Adrenal gland (tissue), 12 donors: ENCODE measurements around the gene KRT8. TPM values are rescaled to one million over a fixed set of nuclear protein-coding genes. Genes with fewer than 3 reads are reported as not detected.

Experiments used
- DNase-seq, 7 donors: peaks; one replicate each; pipeline ENCODE4 v3.0.0-alpha.2; 2019 to 2020
- H3K27ac ChIP-seq, 5 donors: fragments of 200-600 bp; sonication (generic) in 4 of 5; 1 replicate in 3 of 5; 2 replicates in 2 of 5; pipeline versions ENCODE4 v1.5.1 to v1.8.0; 2016 to 2020; ENCODE audit warnings: mild to moderate bottlenecking in 1 of 5
- H3K27me3 ChIP-seq: fragments of 200-600 bp; 2 replicates; pipeline ENCODE4 v1.8.0; 2021
- H3K36me3 ChIP-seq, 2 donors: fragments of 200-600 bp; replicated peaks in 1 of 2; 1 replicate in 1 of 2; 2 replicates in 1 of 2; pipeline versions ENCODE4 v1.5.1 to v1.8.0; 2018 to 2022
- H3K4me1 ChIP-seq, 2 donors: fragments of 200-600 bp; replicated peaks in 1 of 2; 1 replicate in 1 of 2; 2 replicates in 1 of 2; pipeline versions ENCODE4 v1.5.1 to v1.8.0; 2018 to 2021
- H3K4me3 ChIP-seq, 4 donors: fragments of 200-600 bp; sonication (generic) in 3 of 4; one replicate each; pipeline ENCODE4 v1.5.1; 2016 to 2018
- H3K9me3 ChIP-seq, 3 donors: fragments of 200-600 bp; sonication (generic) in 1 of 3; replicated peaks in 1 of 3; 1 replicate in 2 of 3; 2 replicates in 1 of 3; pipeline versions ENCODE4 v1.5.1 to v1.8.0; 2016 to 2021
- POLR2A ChIP-seq, 2 donors: fragments of 450-650 bp; IDR thresholded peaks; one replicate each; pipeline ENCODE4 v1.6.1; 2017; ENCODE audit warnings: antibody characterized with exemption in 2 of 2, mild to moderate bottlenecking in 2 of 2, moderate library complexity in 1 of 2
- WGBS, 4 donors: extraction: QIAGEN DNeasy Blood & Tissue Kit in 2 of 4; methylation state at CpG; one replicate each; pipeline versions ENCODE4 v1.1.5 to v1.1.7; 2013 to 2017; 5-methylcytosine and 5-hydroxymethylcytosine counted together
- intact Hi-C, 2 donors: fragments of 100-400 bp; cut with DNase I; formaldehyde crosslinking; loops; one replicate each; pipeline versions ENCODE4 v1.14.1 to v1.15.0; 2022 to 2023
- polyA plus RNA-seq, 3 donors: library from polyadenylated mRNA; stranded (reverse); fragments of 200-250 nt in 2 of 3; fragments of 350-450 nt in 1 of 3; fragmentation: Illumina TruSeq in 1 of 3; extraction: RNeasy Lipid Tissue Mini Kit (QIAGEN cat#74804) in 1 of 3; gene quantifications; one replicate each; pipeline ENCODE4 v1.2.3, GENCODE V29; 2013 to 2014
- total RNA-seq, 9 donors: library from RNA; depleted of rRNA in 4 of 9; stranded (reverse); fragments of >200 nt in 4 of 9; fragments of 120-200 nt in 1 of 9; fragmentation: NEBNext Ultra II Directional in 1 of 9; extraction: Animal tissue kit (Norgen Biotek cat#: 25700) in 1 of 9; gene quantifications; one replicate each; pipeline versions ENCODE4 v1.1.0 to v1.2.4, GENCODE V29; 2013 to 2023
- TF ChIP-seq, protein P1 (sequence below), 6 experiments: fragments of 450-650 bp in 4 of 6; fragments of 200-600 bp in 2 of 6; sonication (generic) in 1 of 6; IDR thresholded peaks; 1 replicate in 5 of 6; 2 replicates in 1 of 6; pipeline versions ENCODE4 v1.5.1 to v1.8.0; 2016 to 2021; ENCODE audit warnings: antibody characterized with exemption in 6 of 6, mild to moderate bottlenecking in 2 of 6, moderate library complexity in 1 of 6
- donor health status: healthy with polysubstance abuse.
- donor health status: Bipolar disorder and iron deficiency.
- donor health status: DM: yes; HTN: yes; CAD: no.
- donor health status: DM: no; HTN: no; CAD: no.
- donor health status: DM: no; HTN: no; CAD: no.
- donor health status: DM: yes; HTN: yes; CAD: no.

Gene KRT8
- total and polyA plus RNA-seq, 12 donors = 13.3 to 198 (median 71.0) TPM

DNA sequence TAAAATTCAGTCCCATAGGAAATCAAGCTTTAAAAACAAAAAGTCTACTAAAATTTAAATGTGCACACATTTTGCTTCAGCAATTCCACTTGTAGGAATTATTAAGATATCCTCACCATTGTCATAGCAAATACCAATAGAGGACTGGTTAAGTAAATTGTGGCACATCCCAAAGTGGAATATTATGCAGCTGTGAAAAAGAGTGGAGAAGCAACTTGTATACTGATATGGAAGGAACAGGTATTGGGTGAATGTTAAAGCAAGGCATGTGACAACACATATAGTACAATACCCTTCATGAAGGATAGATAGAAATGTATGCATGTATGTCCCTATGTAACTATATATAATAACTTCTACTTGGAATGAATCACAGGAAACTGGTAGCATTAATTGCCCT is 11.9 kb downstream of the KRT8 start:
- Histone ChIP-seq H3K27me3 (no peaks in the 10 kb centered on the region), H3K4me1 (no peaks in the 10 kb centered on the region), H3K4me3 (no peak overlapping the region), H3K27ac (no peak overlapping the region), H3K36me3 (no peaks in the 10 kb centered on the region), H3K9me3 (no peaks in the 10 kb centered on the region)
- intact Hi-C loops = no loop called here
- DNase-seq = no peak
- TF ChIP-seq, protein P1, sequence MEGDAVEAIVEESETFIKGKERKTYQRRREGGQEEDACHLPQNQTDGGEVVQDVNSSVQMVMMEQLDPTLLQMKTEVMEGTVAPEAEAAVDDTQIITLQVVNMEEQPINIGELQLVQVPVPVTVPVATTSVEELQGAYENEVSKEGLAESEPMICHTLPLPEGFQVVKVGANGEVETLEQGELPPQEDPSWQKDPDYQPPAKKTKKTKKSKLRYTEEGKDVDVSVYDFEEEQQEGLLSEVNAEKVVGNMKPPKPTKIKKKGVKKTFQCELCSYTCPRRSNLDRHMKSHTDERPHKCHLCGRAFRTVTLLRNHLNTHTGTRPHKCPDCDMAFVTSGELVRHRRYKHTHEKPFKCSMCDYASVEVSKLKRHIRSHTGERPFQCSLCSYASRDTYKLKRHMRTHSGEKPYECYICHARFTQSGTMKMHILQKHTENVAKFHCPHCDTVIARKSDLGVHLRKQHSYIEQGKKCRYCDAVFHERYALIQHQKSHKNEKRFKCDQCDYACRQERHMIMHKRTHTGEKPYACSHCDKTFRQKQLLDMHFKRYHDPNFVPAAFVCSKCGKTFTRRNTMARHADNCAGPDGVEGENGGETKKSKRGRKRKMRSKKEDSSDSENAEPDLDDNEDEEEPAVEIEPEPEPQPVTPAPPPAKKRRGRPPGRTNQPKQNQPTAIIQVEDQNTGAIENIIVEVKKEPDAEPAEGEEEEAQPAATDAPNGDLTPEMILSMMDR (IDR thresholded peaks at IDR 0.05) = no peak
- no peak for TF ChIP-seq POLR2A (IDR thresholded peaks at IDR 0.05)

GRCh38 chr12:52892207-52892852 is 12.5 kb downstream of the KRT8 start:
- intact Hi-C loops = no loop called here

GRCh38 chr12:52891044-52891443 is 13.8 kb downstream of the KRT8 start:
- Histone ChIP-seq H3K9me3 (no peaks in the 10 kb centered on the region), H3K27me3 (no peaks in the 10 kb centered on the region), H3K4me1 (no peaks in the 10 kb centered on the region), H3K36me3 (no peaks in the 10 kb centered on the region), H3K4me3 (no peak overlapping the region), H3K27ac (no peak overlapping the region)
- 53 to 84% (median 64%) methylated on average over 2 of the region's 2 CpGs for WGBS, 4 donors
- no peak for TF ChIP-seq POLR2A (IDR thresholded peaks at IDR 0.05)
- TF ChIP-seq, protein P1 (IDR thresholded peaks at IDR 0.05) = no peak
- no peak for DNase-seq
- intact Hi-C loops = no loop called here

More at GRCh38 chr12:52892207-52892852, 12.5 kb downstream of the KRT8 start:
- 78 to 89% (median 86%) methylated on average over 6 to 7 of the region's 7 CpGs for WGBS, 4 donors
- Histone ChIP-seq H3K27ac (no peak overlapping the region), H3K9me3 (no peaks in the 10 kb centered on the region), H3K36me3 (no peaks in the 10 kb centered on the region), H3K4me1 (no peaks in the 10 kb centered on the region), H3K27me3 (no peaks in the 10 kb centered on the region), H3K4me3 (no peak overlapping the region)
- DNase-seq = no peak
- TF ChIP-seq POLR2A (IDR thresholded peaks at IDR 0.05) = no peak
- TF ChIP-seq, protein P1 (IDR thresholded peaks at IDR 0.05) = no peak

- Histone ChIP-seq H3K9me3 (no peaks in the 10 kb centered on the region), H3K4me3 (no peak overlapping the region), H3K36me3 (no peaks in the 10 kb centered on the region), H3K4me1 (no peaks in the 10 kb centered on the region), H3K27ac (no peak overlapping the region), H3K27me3 (no peaks in the 10 kb centered on the region)
- no peak for DNase-seq
- intact Hi-C loops = no loop called here
- TF ChIP-seq, protein P1 (IDR thresholded peaks at IDR 0.05) = no peak
- no peak for TF ChIP-seq POLR2A (IDR thresholded peaks at IDR 0.05)
- WGBS, 4 donors = 88 to 94% (median 91%) methylated on average over 3 of the region's 3 CpGs
Measured at GRCh38 chr12:52890417-52890816, 14.5 kb downstream of the KRT8 start.
